A549 (cell line): ENCODE data around the gene ANKRD11. TPM values are rescaled to one million over a fixed set of nuclear protein-coding genes. Genes with fewer than 3 reads are reported as not detected.
A peak's percentile ranks its signal among the peaks of the same experiment; 100 is the strongest.

Experiments used
- ATAC-seq, 2 experiments: fragments of 200-7000 bp in 1 of 2; fragments of >200 bp in 1 of 2; cut with Nextera tagmentation in 1 of 2; cut with Tn5 transposase in 1 of 2; 3 replicates each; pipeline versions ENCODE4 v1.8.0 to v1.9.1; 2018 to 2020; ENCODE audit warnings: mild to moderate bottlenecking in 1 of 2, moderate library complexity in 1 of 2
- CTCF ChIA-PET: fragments of 300-600 bp; sonication (Branson Sonifier 250); formaldehyde crosslinking; extraction: SDS; loops from one replicate; lab custom pipeline; 2021; ENCODE audit warnings: antibody characterized with exemption, inconsistent platforms; lab: Yijun Ruan, JAX
- POLR2A ChIA-PET: fragments of 350-600 bp; formaldehyde crosslinking; extraction: SDS; loops from one replicate; lab custom pipeline; 2021; ENCODE audit warnings: antibody characterized with exemption, inconsistent platforms; lab: Yijun Ruan, JAX
- DNase-seq, 2 experiments: peaks; one replicate each; pipeline versions ENCODE4 v3.0.0 to v3.0.0-alpha.2; 2011 to 2016; ENCODE audit warnings: low read depth in 1 of 2, low spot score in 1 of 2
- FAIRE-seq: peaks from 2 replicates; lab custom pipeline; 2011; peaks lifted over from hg19 to GRCh38; lab: Jason Lieb, UNC
- H3K27ac ChIP-seq, 2 experiments: fragments of >200 bp; sonication (Bioruptor Twin); formaldehyde crosslinking; 3 replicates each; pipeline ENCODE4 v1.5.1; 2016 to 2017
- H3K4me1 ChIP-seq: fragments of >200 bp; sonication (Bioruptor Twin); formaldehyde crosslinking; 3 replicates; pipeline ENCODE4 v1.6.1; 2016
- H3K4me2 ChIP-seq: fragments of >200 bp; sonication (Bioruptor Twin); formaldehyde crosslinking; 3 replicates; pipeline ENCODE4 v1.6.1; 2016
- H3K4me3 ChIP-seq: fragments of >200 bp; sonication (Bioruptor Twin); formaldehyde crosslinking; 3 replicates; pipeline ENCODE4 v1.5.1; 2016
- H3K9me3 ChIP-seq: fragments of >200 bp; sonication (Bioruptor Twin); formaldehyde crosslinking; 3 replicates; pipeline ENCODE4 v1.6.1; 2016
- CBX2 ChIP-seq: fragments of 200-600 bp; sonication (generic); IDR thresholded peaks from 2 replicates; pipeline ENCODE4 v1.6.1; 2016; ENCODE audit warnings: low read depth, mild to moderate bottlenecking, borderline replicate concordance
- CEBPB ChIP-seq, 2 experiments: fragments of >200 bp in 1 of 2; sonication (Bioruptor Twin) in 1 of 2; formaldehyde crosslinking in 1 of 2; IDR thresholded peaks; 2 replicates each; pipeline ENCODE4 v1.6.1; 2012 to 2016
- CHD2 ChIP-seq: fragments of 150-350 bp; IDR thresholded peaks from 2 replicates; pipeline ENCODE4 v1.6.1; 2014; ENCODE audit warnings: low read length; ENCODE audit not compliant: partially characterized antibody
- CHD4 ChIP-seq: fragments of 200-600 bp; sonication (generic); IDR thresholded peaks from 2 replicates; pipeline ENCODE4 v1.6.1; 2016; ENCODE audit warnings: antibody characterized with exemption, mild to moderate bottlenecking, borderline replicate concordance
- EHF ChIP-seq: fragments of 250-450 bp; sonication (Bioruptor Pico); IDR thresholded peaks from 2 replicates; pipeline ENCODE4 v1.5.0; 2020; ENCODE audit warnings: mild to moderate bottlenecking
- ESRRA ChIP-seq: fragments of 150-350 bp; IDR thresholded peaks from 2 replicates; pipeline ENCODE4 v1.6.1; 2014; ENCODE audit warnings: mild to moderate bottlenecking, low read length, borderline replicate concordance
- FOSL2 ChIP-seq, 2 experiments: fragments of 450-650 bp in 1 of 2; fragments of >200 bp in 1 of 2; sonication (Bioruptor Twin) in 1 of 2; formaldehyde crosslinking; IDR thresholded peaks; 2 replicates each; pipeline versions ENCODE4 v1.5.0 to v1.6.1; 2016 to 2020; ENCODE audit warnings: mild to moderate bottlenecking in 1 of 2, moderate library complexity in 1 of 2
- HDAC2 ChIP-seq: fragments of 200-600 bp; sonication (generic); IDR thresholded peaks from 2 replicates; pipeline ENCODE4 v1.6.1; 2016
- HOXB5 ChIP-seq: fragments of 250-450 bp; sonication (Bioruptor Pico); IDR thresholded peaks from 2 replicates; pipeline ENCODE4 v1.5.0; 2020; ENCODE audit warnings: mild to moderate bottlenecking, moderate library complexity
- JUNB ChIP-seq: fragments of >200 bp; sonication (Bioruptor Twin); formaldehyde crosslinking; IDR thresholded peaks from 2 replicates; pipeline ENCODE4 v1.6.1; 2016
- KDM5A ChIP-seq: fragments of 200-600 bp; sonication (generic); IDR thresholded peaks from 2 replicates; pipeline ENCODE4 v1.6.1; 2016; ENCODE audit warnings: antibody characterized with exemption, mild to moderate bottlenecking
- MYC ChIP-seq: IDR thresholded peaks from 2 replicates; pipeline ENCODE4 v1.6.1; 2012; ENCODE audit warnings: mild to moderate bottlenecking, inconsistent platforms, low read length, improper control_type of control experiment, borderline replicate concordance
- RAD21 ChIP-seq, 2 experiments: fragments of >200 bp in 1 of 2; sonication (Bioruptor Twin) in 1 of 2; formaldehyde crosslinking in 1 of 2; IDR thresholded peaks in 1 of 2; conservative IDR thresholded peaks in 1 of 2; 2 replicates in 1 of 2; 3 replicates in 1 of 2; pipeline ENCODE4 v1.6.1; 2012 to 2018; ENCODE audit warnings: inconsistent platforms in 1 of 2
- RARB ChIP-seq: fragments of 250-450 bp; sonication (Bioruptor Pico); IDR thresholded peaks from 2 replicates; pipeline ENCODE4 v1.8.0; 2021; ENCODE audit warnings: mild to moderate bottlenecking, moderate library complexity
- RNF2 ChIP-seq: fragments of 200-600 bp; sonication (generic); IDR thresholded peaks from 2 replicates; pipeline ENCODE4 v1.6.1; 2016; ENCODE audit warnings: low read depth, mild to moderate bottlenecking, antibody characterized with exemption, moderate library complexity, borderline replicate concordance
- ZC3H11A ChIP-seq: fragments of 450-650 bp; IDR thresholded peaks from 2 replicates; pipeline ENCODE4 v1.6.1; 2014; ENCODE audit warnings: antibody characterized with exemption, mild to moderate bottlenecking
- WGBS: methylation state at CpG from one replicate; pipeline ENCODE4 v1.1.6; 2017; ENCODE audit errors: missing lambda C conversion rate; 5-methylcytosine and 5-hydroxymethylcytosine counted together
- polyA plus RNA-seq, 4 experiments: library from polyadenylated mRNA; depleted of rRNA in 3 of 4; stranded (reverse); fragments of >200 nt; fragmentation: RNase III in 1 of 4; extraction: RNeasy Plus Mini Kit Qiagen cat#74134 plus additional on column Dnase treatment in 1 of 4; gene quantifications; 2 replicates in 3 of 4; 3 replicates in 1 of 4; pipeline ENCODE4 v1.2.3, GENCODE V29; 2011 to 2017
- TF ChIP-seq, protein P1 (sequence below): fragments of 150-350 bp; IDR thresholded peaks from 2 replicates; pipeline ENCODE4 v1.6.1; 2014; ENCODE audit warnings: low read depth, mild to moderate bottlenecking, low read length
- TF ChIP-seq, protein P2 (sequence below): fragments of 450-650 bp; IDR thresholded peaks from 2 replicates; pipeline ENCODE4 v1.6.1; 2014; ENCODE audit warnings: antibody characterized with exemption
- TF ChIP-seq, protein P3 (sequence below): fragments of 250-450 bp; sonication (Bioruptor Pico); IDR thresholded peaks from 2 replicates; pipeline ENCODE4 v1.5.0; 2020; ENCODE audit warnings: low read depth, mild to moderate bottlenecking, moderate library complexity
- TF ChIP-seq, protein P4 (sequence below): fragments of 250-450 bp; sonication (Bioruptor Pico); IDR thresholded peaks from 2 replicates; pipeline ENCODE4 v1.5.0; 2021; ENCODE audit warnings: mild to moderate bottlenecking, moderate library complexity, borderline replicate concordance
- TF ChIP-seq, protein P5 (sequence below): fragments of >200 bp; sonication (Bioruptor Twin); formaldehyde crosslinking; IDR thresholded peaks from 2 replicates; pipeline ENCODE4 v1.6.1; 2016

Gene ANKRD11
- polyA plus RNA-seq, 2 of the 4 experiments (the other 2 are of a cell fraction): 53.6 to 54.9 TPM

DNA sequence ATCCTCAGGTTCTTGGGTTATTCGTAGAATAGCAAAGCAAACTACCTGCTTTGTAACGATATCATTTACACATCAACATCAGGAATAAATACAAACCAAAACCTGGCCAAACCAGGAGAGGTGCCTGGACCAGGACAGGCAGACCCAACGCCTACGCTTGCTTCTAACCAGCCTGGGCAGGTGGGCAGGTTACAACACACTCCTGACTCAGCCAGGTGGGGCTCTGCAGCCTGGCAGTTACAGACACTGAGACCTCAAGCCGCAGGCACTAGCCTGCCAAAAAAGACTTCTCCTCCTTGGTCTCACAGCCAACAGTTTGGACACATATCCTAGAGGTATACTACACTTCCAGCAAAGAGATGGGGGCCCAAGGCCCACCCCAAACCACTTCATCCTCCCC is 14.0 kb downstream of the ANKRD11 start:
- 90% methylated on average over 5 of the region's 5 CpGs for WGBS
- H3K4me2 ChIP-seq: no peak overlapping the region
- no peak for FAIRE-seq
- POLR2A ChIA-PET: no interaction called here
- CTCF ChIA-PET: interaction anchor here (1.1 kb wide), 1 partner anchor 13 kb away, joined by 3 read pairs; no protein-coding TSS in a partner anchor
- TF ChIP-seq ZC3H11A (no peak), CHD2 (no peak), KDM5A (no peak), RAD21 (conservative IDR thresholded peaks at IDR 0.05 in 1 of 2, IDR thresholded peaks at IDR 0.05 in 1 of 2) (no peak), RNF2 (no peak), CEBPB (IDR thresholded peaks at IDR 0.05) (no peak), ESRRA (no peak), FOSL2 (IDR thresholded peaks at IDR 0.05) (no peak), FOSL2 (CRISPR knock-in tag; IDR thresholded peaks at IDR 0.05) (no peak), MYC (no peak), CBX2 (no peak), HDAC2 (no peak), JUNB (no peak), RARB (CRISPR knock-in tag) (no peak), HOXB5 (no peak), EHF (CRISPR knock-in tag) (no peak)
- TF ChIP-seq, protein P1, sequence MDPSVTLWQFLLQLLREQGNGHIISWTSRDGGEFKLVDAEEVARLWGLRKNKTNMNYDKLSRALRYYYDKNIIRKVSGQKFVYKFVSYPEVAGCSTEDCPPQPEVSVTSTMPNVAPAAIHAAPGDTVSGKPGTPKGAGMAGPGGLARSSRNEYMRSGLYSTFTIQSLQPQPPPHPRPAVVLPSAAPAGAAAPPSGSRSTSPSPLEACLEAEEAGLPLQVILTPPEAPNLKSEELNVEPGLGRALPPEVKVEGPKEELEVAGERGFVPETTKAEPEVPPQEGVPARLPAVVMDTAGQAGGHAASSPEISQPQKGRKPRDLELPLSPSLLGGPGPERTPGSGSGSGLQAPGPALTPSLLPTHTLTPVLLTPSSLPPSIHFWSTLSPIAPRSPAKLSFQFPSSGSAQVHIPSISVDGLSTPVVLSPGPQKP: no peak
- TF ChIP-seq, protein P2, sequence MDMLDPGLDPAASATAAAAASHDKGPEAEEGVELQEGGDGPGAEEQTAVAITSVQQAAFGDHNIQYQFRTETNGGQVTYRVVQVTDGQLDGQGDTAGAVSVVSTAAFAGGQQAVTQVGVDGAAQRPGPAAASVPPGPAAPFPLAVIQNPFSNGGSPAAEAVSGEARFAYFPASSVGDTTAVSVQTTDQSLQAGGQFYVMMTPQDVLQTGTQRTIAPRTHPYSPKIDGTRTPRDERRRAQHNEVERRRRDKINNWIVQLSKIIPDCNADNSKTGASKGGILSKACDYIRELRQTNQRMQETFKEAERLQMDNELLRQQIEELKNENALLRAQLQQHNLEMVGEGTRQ: no peak
- TF ChIP-seq, protein P3, sequence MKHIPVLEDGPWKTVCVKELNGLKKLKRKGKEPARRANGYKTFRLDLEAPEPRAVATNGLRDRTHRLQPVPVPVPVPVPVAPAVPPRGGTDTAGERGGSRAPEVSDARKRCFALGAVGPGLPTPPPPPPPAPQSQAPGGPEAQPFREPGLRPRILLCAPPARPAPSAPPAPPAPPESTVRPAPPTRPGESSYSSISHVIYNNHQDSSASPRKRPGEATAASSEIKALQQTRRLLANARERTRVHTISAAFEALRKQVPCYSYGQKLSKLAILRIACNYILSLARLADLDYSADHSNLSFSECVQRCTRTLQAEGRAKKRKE (CRISPR knock-in tag): no peak
- TF ChIP-seq, protein P4, sequence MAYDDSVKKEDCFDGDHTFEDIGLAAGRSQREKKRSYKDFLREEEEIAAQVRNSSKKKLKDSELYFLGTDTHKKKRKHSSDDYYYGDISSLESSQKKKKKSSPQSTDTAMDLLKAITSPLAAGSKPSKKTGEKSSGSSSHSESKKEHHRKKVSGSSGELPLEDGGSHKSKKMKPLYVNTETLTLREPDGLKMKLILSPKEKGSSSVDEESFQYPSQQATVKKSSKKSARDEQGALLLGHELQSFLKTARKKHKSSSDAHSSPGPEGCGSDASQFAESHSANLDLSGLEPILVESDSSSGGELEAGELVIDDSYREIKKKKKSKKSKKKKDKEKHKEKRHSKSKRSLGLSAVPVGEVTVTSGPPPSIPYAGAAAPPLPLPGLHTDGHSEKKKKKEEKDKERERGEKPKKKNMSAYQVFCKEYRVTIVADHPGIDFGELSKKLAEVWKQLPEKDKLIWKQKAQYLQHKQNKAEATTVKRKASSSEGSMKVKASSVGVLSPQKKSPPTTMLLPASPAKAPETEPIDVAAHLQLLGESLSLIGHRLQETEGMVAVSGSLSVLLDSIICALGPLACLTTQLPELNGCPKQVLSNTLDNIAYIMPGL (CRISPR knock-in tag): no peak
- TF ChIP-seq, protein P5, sequence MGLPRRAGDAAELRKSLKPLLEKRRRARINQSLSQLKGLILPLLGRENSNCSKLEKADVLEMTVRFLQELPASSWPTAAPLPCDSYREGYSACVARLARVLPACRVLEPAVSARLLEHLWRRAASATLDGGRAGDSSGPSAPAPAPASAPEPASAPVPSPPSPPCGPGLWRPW: no peak
- ATAC-seq: no peak; a peak in 1 of 6 replicates
- H3K4me1 ChIP-seq: peaks cover 77% of the 10 kb centered on the region
- no peak overlapping the region for H3K4me3 ChIP-seq
- DNase-seq: no peak
- no peaks in the 10 kb centered on the region for H3K9me3 ChIP-seq
- no peak overlapping the region for H3K27ac ChIP-seq

DNA sequence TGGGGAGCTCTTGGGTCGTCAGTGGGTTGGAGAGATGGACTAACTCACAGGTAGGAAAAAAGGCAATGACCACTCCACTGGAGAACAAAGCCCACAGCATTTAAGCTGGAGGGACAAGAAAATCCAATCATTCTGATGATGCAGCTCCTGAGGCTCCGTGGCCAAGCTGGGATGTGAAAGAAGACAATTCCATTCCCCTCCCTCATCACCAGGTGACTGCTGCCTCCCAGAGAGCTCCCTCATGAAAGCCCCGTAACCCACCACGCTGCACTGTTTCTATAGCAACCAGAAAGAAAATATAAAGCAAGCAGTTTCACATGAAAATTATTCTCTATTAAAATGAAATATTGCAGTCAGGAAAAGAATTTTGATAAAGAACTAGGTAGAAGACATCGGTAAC is 15.2 kb downstream of the ANKRD11 start:
- FAIRE-seq (no peak), ATAC-seq (no peak), DNase-seq (no peak)
- Histone ChIP-seq H3K4me3 (no peak overlapping the region), H3K4me2 (0 out of 3 replicates have a peak overlapping the region, but pooled peaks have one; percentile 52), H3K27ac (no peak overlapping the region), H3K4me1 (peaks cover 74% of the 10 kb centered on the region), H3K9me3 (no peaks in the 10 kb centered on the region)
- 84% methylated on average over 5 of the region's 5 CpGs for WGBS
- TF ChIP-seq CHD4: no peak
- TF ChIP-seq, protein P2: no peak
- no peak for TF ChIP-seq CEBPB (IDR thresholded peaks at IDR 0.05)
- ChIA-PET POLR2A (no interaction called here), CTCF (interaction anchor here (1.4 to 1.7 kb wide), 2 partner anchors 27 to 186 kb away, joined by 3 to 4 read pairs; no protein-coding TSS in a partner anchor)
